ENCODE data around the gene DCBLD2. TPM values are rescaled to one million over a fixed set of nuclear protein-coding genes. Genes with fewer than 3 reads are reported as not detected.

The DCBLD2 gene
- total RNA-seq, 1 donor = 300 TPM

- DNase-seq (ENCODE audit: low read depth) = peak; percentile 59
- no peak overlapping the region for H3K4me3 ChIP-seq (ENCODE audit: low read depth, low read length)
- TF ChIP-seq CTCF (IDR thresholded peaks at IDR 0.05; ENCODE audit: insufficient read depth, low read depth, low read length) = no peak
These were observed 17.1 kb upstream of the DCBLD2 start for GRCh38 chr3:98918586-98918985.

GRCh38 chr3:98917608-98918007 is 16.1 kb upstream of the DCBLD2 start:
- TF ChIP-seq CTCF (IDR thresholded peaks at IDR 0.05; ENCODE audit: insufficient read depth, low read depth, low read length) = no peak
- DNase-seq (ENCODE audit: low read depth) = no peak
- H3K4me3 ChIP-seq (ENCODE audit: low read depth, low read length) = no peak overlapping the region

GRCh38 chr3:98914210-98915080 is 12.9 kb upstream of the DCBLD2 start:
- no peak overlapping the region for H3K4me3 ChIP-seq (ENCODE audit: low read depth, low read length)
- DNase-seq (ENCODE audit: low read depth) = no peak
- no peak for TF ChIP-seq CTCF (IDR thresholded peaks at IDR 0.05; ENCODE audit: insufficient read depth, low read depth, low read length)

- DNase-seq (ENCODE audit: low read depth) = no peak
- no peak for TF ChIP-seq CTCF (IDR thresholded peaks at IDR 0.05; ENCODE audit: insufficient read depth, low read depth, low read length)
- no peak overlapping the region for H3K4me3 ChIP-seq (ENCODE audit: low read depth, low read length)
These were observed 11.0 kb upstream of the DCBLD2 start for GRCh38 chr3:98912448-98912847.

- H3K4me3 ChIP-seq (ENCODE audit: low read depth, low read length) = no peak overlapping the region
- DNase-seq (ENCODE audit: low read depth) = peak; percentile 74
These were observed 4.7 kb upstream of the DCBLD2 start for GRCh38 chr3:98906230-98906629.

GRCh38 chr3:98903705-98904481 is 2.4 kb upstream of the DCBLD2 start:
- no peak for TF ChIP-seq CTCF (IDR thresholded peaks at IDR 0.05; ENCODE audit: insufficient read depth, low read depth, low read length)
- no peak for DNase-seq (ENCODE audit: low read depth)
- no peak overlapping the region for H3K4me3 ChIP-seq (ENCODE audit: low read depth, low read length)

More at GRCh38 chr3:98906230-98906629, 4.7 kb upstream of the DCBLD2 start:
- TF ChIP-seq CTCF (IDR thresholded peaks at IDR 0.05; ENCODE audit: insufficient read depth, low read depth, low read length) = no peak
